SJSA1 (cell line): ENCODE results near the gene CFD. TPM values are rescaled to one million over a fixed set of nuclear protein-coding genes. Genes with fewer than 3 reads are reported as not detected.
"Not testable (repeated sequence)": the region's sequence is repeated elsewhere in the genome, so short reads cannot be mapped to it uniquely, and the experiment has no call there.

Experiments used
- DNase-seq, 2 experiments: peaks; one replicate each; pipeline ENCODE4 v3.0.0-alpha.2; 2015 to 2020; ENCODE audit warnings: low spot score in 2 of 2, low read depth in 1 of 2
- H3K27ac ChIP-seq: fragments of 250-450 bp; sonication (Bioruptor Pico); 2 replicates; pipeline ENCODE4 v1.5.1; 2020; ENCODE audit warnings: mild to moderate bottlenecking, moderate library complexity
- H3K27me3 ChIP-seq: fragments of 250-450 bp; sonication (Bioruptor Pico); replicated peaks from 2 replicates; pipeline ENCODE4 v1.5.1; 2020; ENCODE audit warnings: mild to moderate bottlenecking, moderate library complexity
- H3K36me3 ChIP-seq: fragments of 250-450 bp; sonication (Bioruptor Pico); 2 replicates; pipeline ENCODE4 v1.5.1; 2020; ENCODE audit warnings: mild to moderate bottlenecking
- H3K4me1 ChIP-seq: fragments of 250-450 bp; sonication (Bioruptor Pico); replicated peaks from 2 replicates; pipeline ENCODE4 v1.6.1; 2021; ENCODE audit warnings: mild to moderate bottlenecking
- H3K4me3 ChIP-seq: fragments of 250-450 bp; sonication (Bioruptor Pico); 2 replicates; pipeline ENCODE4 v1.5.1; 2020; ENCODE audit warnings: mild to moderate bottlenecking
- H3K9me3 ChIP-seq: fragments of 250-450 bp; sonication (Bioruptor Pico); replicated peaks from 2 replicates; pipeline ENCODE4 v1.5.1; 2020; ENCODE audit warnings: mild to moderate bottlenecking
- total RNA-seq: library from RNA; depleted of rRNA; stranded (reverse); fragments of >200 nt; shearing (Covaris generic); gene quantifications from 2 replicates; pipeline ENCODE4 v1.2.3, GENCODE V29; 2014

Gene CFD
- total RNA-seq, 1 experiment from 2014 or later, result 3.3 TPM

DNA sequence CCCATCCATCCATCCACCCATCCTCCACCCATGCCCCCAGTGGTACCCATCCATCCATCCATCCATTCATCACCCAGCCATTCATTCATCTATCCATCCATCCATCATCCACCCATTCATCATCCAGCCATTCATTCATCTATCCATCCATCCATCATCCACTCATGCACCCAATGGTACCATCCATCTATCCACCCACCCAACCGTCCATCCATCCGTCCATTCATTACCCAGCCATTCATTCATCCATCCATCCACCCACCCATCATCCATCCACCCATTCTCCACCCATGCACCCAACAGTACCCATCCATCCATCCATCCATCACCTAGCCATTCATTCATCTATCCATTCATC is 43.0 kb upstream of the CFD start:
- Histone ChIP-seq H3K4me1 (no peaks in the 10 kb centered on the region), H3K36me3 (peaks cover 42% of the 10 kb centered on the region), H3K27ac (no peak overlapping the region), H3K4me3 (no peak overlapping the region), H3K9me3 (no peaks in the 10 kb centered on the region), H3K27me3 (0 out of 2 replicates have a peak, but pooled peaks cover 2% of the 10 kb centered on the region)
- no peak for DNase-seq

DNA sequence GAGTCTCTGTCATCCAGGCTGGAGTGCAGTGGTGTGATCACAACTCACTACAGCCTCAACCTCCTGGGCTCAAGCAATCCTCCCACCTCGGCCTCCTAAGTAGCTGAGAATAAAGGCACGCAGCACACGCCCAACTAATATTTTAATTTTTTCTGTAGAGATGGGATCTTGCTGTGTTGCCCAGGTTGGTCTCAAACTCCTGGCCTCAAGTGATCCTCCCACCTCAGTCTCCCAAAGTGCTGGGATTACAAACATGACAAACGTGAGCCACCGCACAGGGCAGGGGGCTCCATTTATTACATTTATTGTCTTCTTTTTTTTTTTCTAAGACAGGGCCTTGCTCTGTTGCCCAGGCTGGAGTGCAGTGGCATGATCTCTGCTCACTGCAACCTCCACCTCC is 39.3 kb upstream of the CFD start:
- H3K9me3 ChIP-seq, H3K36me3 ChIP-seq, DNase-seq, H3K4me3 ChIP-seq, H3K27me3 ChIP-seq, H3K27ac ChIP-seq: not testable (repeated sequence)
- peaks cover 11% of the 10 kb centered on the region for H3K4me1 ChIP-seq

DNA sequence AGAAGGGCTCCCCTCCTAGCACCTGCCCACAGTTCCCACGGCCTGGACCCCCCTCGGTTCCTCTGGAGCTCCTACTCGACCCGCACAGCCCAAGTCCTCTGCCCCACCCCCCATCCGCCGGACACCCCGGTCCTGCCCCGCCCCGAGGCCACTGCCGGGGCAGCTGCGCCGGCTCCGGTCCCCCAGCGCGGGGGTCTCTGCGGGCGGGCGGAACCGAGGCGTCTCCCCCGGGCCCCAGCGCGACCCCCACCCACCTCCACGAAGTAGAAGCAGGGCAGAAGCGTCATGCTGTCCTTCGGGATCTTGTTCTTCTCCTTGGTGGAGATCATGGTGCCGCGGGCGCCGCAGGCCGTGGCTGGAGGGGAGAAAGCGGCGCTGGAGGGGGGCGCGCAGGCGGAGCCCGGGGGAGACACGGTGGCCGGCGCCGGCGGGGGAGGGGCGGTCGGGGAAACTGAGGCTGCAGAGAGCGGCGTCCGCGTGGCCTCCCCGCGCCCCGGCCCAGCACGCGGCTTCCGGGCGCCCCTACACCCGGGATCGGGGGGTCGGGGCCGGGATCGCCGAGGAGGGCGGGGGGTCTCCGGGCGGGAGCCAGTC is 38.1 kb upstream of the CFD start:
- Histone ChIP-seq H3K4me3 (peak overlapping the region; percentile 15; the same call in 1 of the 2 replicates), H3K36me3 (no peaks in the 10 kb centered on the region), H3K27me3 (0 out of 2 replicates have a peak, but pooled peaks cover 2% of the 10 kb centered on the region), H3K27ac (no peak overlapping the region), H3K9me3 (no peaks in the 10 kb centered on the region), H3K4me1 (peaks cover 11% of the 10 kb centered on the region)
- no peak for DNase-seq

DNA sequence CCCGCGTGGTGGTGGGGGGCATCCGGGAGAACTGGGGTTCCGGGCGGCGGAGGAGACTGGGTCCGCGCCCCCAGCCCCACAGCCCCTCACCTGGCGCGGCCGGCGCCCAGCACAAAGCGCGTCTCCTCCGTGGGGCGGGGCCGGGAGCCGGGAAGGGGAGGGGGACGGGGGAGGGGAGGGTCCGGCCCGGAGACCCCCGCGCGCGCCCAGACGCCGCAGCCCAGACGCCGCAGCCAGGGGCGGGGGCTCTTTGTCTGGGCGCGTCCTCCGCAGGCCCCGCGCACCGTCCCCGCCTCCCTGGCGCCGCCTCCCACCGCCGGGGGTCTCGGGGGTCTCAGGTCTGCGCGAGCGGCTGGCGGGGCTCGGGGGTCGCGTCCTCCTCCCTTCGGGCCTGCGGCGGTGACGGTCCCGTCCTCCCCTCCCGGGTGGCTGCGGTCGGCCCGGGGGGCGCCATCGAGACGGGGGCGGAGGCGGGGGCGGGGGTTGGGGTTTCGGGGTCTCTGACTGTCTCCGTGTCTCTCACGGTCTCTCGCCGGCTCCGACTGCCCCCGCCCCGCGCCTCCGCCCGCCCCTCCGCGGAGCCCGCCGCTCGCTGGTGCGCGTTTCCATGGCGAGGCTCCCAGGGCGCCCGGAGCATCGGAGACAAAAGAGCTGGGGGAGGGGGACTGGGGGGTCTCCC is 37.5 kb upstream of the CFD start, which contains the start of gene PLPPR3:
Gene PLPPR3, minus strand, starts transcription at position 131 of the 679 bp plus-strand sequence. CDS start 396 bp downstream, outside the sequence.
- Histone ChIP-seq H3K9me3 (no peaks in the 10 kb centered on the region), H3K27ac (no peak within 1 kb of the TSS), H3K4me1 (peaks cover 11% of the 10 kb centered on the region), H3K4me3 (peak within 1 kb of the TSS; percentile 15; the same call in 1 of the 2 replicates), H3K36me3 (no peaks in the 10 kb centered on the region), H3K27me3 (0 out of 2 replicates have a peak, but pooled peaks cover 2% of the 10 kb centered on the region)
- DNase-seq, result no peak

DNA sequence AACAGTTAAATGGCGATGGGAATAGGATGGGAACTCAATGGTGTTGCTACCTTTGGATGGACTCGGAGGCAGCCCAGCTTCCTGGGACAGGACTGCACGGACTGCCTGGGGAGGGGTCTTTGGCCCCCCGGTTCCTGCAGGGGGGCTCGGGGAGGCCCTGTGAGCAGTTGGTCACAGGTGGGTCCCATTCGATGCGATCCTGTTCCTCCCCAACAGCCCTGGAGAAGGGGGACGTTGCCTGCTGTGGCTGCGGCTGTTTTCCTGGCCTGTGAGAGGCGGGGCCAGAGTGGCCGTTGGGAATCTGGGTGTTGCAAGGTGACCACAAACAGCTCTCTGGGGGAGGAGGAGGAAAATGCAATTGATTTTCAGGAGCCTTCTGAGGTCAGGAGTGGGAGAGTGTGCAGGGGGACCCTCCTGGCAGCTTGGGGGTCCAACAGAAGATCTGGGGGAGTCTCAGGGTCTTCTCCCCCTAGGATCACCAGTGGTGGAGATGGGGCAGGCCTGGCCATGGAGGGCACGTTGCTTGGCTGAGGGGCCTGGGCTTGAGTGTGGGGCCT is 35.8 kb upstream of the CFD start:
- no peak overlapping the region for H3K4me3 ChIP-seq
- H3K4me1 ChIP-seq, result peaks cover 11% of the 10 kb centered on the region
- H3K9me3 ChIP-seq, result no peaks in the 10 kb centered on the region
- no peak for DNase-seq
- H3K27ac ChIP-seq, result peak overlapping the region; percentile 39; the same call in 1 of the 2 replicates
- no peaks in the 10 kb centered on the region for H3K36me3 ChIP-seq
- 0 out of 2 replicates have a peak, but pooled peaks cover 2% of the 10 kb centered on the region for H3K27me3 ChIP-seq

DNA sequence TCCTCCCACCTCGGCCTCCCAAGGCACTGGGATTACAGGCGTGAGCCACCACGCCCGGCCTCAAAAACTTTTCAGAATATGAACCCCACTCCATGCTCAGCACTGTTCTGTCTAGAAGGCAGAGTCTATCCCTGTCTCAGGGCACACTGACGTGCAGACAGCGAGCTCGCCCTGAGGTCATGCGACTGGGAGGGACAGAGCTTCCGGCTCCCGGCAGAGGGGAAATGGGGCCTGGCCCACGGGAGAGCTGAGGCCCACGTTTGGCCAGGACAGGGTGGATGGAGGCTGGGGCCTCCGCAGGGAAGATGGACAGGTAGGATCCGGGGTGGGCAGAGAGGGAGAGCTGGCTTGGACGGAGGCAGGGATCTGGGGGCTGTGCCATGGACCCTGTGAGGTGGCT is 34.6 kb upstream of the CFD start:
- Histone ChIP-seq H3K27ac (no peak overlapping the region), H3K4me1 (peaks cover 11% of the 10 kb centered on the region), H3K36me3 (no peaks in the 10 kb centered on the region), H3K9me3 (no peaks in the 10 kb centered on the region), H3K4me3 (no peak overlapping the region), H3K27me3 (0 out of 2 replicates have a peak, but pooled peaks cover 2% of the 10 kb centered on the region)
- DNase-seq, result no peak

DNA sequence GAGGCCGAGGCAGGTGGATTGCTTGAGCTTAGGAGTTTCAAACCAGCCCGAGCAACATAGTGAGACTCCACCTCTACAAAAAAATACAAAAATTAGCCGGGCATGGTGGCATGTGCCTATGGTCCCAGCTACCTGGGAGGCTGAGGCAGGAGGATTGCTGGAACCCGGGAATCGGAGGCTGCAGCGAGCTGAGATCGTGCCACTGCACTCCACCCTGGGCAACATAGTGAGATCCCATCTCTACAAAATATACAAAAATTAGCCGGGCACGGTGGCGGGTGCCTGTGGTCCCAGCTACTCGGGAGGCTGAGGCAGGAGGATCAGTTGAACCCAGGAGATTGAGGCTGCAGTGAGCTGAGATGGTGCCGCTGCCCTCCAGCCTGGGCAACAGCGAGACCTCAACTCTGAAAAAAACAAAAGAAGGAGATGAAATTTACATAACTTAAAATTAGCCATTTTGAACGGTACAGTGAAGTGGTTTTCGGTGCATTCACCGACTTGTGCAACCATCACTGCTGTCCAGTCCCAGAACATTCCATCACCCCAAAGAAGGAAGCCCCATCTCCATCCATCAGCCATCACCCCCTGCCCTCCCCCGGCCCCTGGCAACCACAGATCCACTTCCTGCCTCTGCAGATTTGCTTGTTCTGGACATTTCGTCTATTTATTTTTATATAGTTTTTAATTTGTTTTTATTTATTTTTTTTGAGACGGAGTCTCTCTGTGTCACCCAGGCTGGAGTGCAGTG is 33.4 kb upstream of the CFD start:
- no peaks in the 10 kb centered on the region for H3K36me3 ChIP-seq
- H3K9me3 ChIP-seq, result no peaks in the 10 kb centered on the region
- no peak overlapping the region for H3K4me3 ChIP-seq
- no peak overlapping the region for H3K27ac ChIP-seq
- H3K27me3 ChIP-seq, result 0 out of 2 replicates have a peak, but pooled peaks cover 2% of the 10 kb centered on the region
- peaks cover 11% of the 10 kb centered on the region for H3K4me1 ChIP-seq
- no peak for DNase-seq

DNA sequence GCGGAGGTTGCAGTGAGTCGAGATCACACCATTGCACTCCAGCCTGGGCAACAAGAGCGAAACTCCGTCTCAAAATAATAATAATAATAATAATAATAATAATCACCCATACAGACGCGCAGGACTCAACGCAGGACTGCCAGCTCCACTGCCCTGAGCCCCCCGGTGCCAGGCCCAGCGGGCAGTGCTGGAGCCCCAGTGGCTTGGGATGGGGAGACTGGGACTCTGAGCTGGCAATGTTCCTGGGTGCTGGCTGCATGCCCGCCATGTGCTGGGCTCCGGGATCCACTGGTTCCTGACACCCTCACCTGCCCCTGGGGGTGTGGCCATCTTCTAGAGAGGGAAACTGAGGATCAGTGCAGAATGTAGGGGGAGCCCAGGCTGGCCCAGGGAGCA is 32.2 kb upstream of the CFD start:
- no peaks in the 10 kb centered on the region for H3K27me3 ChIP-seq
- H3K4me1 ChIP-seq, result peaks cover 11% of the 10 kb centered on the region
- no peaks in the 10 kb centered on the region for H3K9me3 ChIP-seq
- no peak overlapping the region for H3K4me3 ChIP-seq
- no peak for DNase-seq
- no peak overlapping the region for H3K27ac ChIP-seq
- H3K36me3 ChIP-seq, result no peaks in the 10 kb centered on the region

DNA sequence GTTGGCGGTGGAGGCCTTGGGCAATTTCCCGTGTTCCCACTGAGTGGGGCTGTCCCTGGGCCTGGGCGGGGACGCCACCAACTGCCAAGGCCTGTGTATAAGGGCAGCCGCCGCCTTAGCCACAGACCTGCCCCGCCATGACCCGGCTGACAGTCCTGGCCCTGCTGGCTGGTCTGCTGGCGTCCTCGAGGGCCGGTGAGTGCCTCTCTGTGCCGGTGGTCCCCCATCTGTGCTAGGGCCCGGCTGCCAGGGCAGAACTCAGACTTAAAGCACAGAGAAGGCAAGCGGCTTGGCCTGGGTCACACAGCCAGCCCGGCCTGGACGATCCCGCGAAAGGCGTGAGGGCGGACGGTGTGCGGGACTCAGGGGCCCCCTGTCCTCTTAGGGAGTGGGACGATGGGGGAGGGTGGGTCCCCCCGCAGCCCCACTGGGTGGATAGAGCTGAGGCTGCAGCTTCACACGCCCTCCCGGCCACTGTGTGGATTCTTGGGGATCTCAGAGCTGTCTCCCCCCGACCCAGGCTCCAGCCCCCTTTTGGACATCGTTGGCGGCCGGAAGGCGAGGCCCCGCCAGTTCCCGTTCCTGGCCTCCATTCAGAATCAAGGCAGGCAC is 31.6 kb upstream of the CFD start, which contains the start of gene AZU1:
Gene AZU1, plus strand, starts transcription at position 128 of the 612 bp plus-strand sequence. Its CDS starts 10 bp downstream, at position 138.
- no peak within 1 kb of the TSS for H3K4me3 ChIP-seq
- no peak for DNase-seq
- no peaks in the 10 kb centered on the region for H3K36me3 ChIP-seq
- H3K27ac ChIP-seq, result no peak within 1 kb of the TSS
- H3K9me3 ChIP-seq, result no peaks in the 10 kb centered on the region
- no peaks in the 10 kb centered on the region for H3K27me3 ChIP-seq
- H3K4me1 ChIP-seq, result peaks cover 11% of the 10 kb centered on the region

DNA sequence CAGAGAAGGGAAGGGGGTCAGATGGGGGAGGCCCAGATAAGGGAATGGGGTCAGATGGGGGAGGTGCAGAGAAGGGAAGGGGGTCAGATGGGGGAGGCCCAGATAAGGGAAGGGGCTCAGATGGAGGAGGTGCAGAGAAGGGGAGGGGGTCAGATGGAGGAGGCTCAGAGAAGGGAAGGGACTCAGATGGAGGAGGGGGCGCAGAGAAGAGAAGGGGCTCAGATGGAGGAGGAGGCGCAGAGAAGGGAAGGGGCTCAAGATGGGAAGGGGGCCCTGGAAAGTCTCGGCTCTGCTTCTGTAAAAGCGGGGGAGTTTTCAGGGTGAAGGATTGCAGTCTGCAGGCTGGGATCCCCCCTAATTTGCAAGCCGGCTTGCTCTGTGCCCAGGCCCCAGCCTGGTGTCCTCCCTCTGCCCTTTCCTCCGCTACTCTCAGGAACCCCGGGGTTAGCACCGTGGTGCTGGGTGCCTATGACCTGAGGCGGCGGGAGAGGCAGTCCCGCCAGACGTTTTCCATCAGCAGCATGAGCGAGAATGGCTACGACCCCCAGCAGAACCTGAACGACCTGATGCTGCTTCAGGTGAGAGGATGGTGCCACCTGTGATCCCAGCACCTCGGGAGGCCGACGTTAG is 30.2 kb upstream of the CFD start:
- Histone ChIP-seq H3K27me3 (no peaks in the 10 kb centered on the region), H3K9me3 (no peaks in the 10 kb centered on the region), H3K4me1 (no peaks in the 10 kb centered on the region), H3K27ac (no peak overlapping the region), H3K36me3 (no peaks in the 10 kb centered on the region), H3K4me3 (no peak overlapping the region)
- no peak for DNase-seq

DNA sequence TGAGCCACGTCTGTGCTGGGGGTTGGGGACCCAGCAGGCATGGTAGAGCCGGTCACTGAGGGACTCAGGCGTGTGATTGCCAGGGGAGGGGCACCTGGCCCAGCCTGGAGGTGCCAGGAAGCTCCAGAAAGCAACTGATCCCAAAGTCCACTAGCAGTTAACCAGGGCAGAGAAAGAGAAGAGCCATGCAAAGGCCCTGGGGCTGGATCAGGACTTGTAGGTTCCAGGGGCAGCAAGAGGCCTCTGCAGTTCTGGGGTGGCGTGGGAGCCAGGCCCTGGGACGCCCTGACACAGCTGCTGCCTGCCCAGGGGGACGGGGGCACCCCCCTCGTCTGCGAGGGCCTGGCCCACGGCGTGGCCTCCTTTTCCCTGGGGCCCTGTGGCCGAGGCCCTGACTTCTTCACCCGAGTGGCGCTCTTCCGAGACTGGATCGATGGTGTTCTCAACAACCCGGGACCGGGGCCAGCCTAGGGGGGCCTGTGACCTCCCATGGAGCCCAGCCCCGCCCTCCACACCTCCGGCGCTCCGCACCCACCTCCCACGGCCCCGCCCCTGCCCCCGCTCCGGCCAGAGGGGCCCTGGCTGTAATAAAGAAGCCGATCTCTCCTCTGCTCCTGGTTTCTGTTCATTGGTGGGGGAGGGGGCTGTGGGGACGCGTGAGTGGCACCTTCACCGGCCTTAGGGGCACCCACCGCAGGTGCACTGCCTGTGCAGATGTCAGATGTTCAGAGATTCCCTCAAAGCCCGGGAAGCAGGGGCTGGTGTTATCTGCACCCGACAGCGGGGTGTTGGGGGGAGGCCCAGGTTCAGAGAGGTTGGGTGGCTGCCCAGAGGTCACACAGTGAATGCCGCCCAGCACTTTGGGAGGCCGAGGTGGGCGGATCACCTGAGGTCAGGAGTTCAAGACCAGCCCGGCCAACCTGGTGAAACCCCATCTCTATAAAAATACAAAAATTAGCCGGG is 27.8 kb upstream of the CFD start:
- Histone ChIP-seq H3K27ac (no peak overlapping the region), H3K36me3 (no peaks in the 10 kb centered on the region), H3K4me1 (no peaks in the 10 kb centered on the region), H3K4me3 (no peak overlapping the region), H3K27me3 (no peaks in the 10 kb centered on the region; the same call in 1 of the 2 replicates), H3K9me3 (no peaks in the 10 kb centered on the region)
- no peak for DNase-seq

DNA sequence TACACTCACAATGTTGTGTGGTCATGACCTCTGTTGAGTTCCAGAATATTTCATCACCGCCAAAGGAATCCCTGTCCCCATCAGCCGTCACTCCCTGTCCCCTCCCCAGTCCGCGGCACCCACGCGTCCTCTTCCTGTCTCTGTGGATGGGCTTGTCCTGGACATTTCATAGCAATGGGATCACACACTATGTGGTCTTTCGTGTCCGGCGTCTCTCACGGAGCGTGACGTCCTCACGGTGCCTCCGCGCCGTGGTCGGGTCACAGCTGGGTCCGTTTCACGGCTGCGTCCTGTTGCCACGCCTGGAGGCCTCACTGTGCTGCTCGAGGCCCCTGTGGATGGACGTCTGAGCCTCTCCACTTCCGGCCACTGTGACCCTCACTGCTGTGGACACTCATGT is 25.2 kb upstream of the CFD start:
- peaks cover 5% of the 10 kb centered on the region for H3K4me1 ChIP-seq
- DNase-seq, result no peak
- no peak overlapping the region for H3K4me3 ChIP-seq
- no peak overlapping the region for H3K27ac ChIP-seq
- no peaks in the 10 kb centered on the region for H3K36me3 ChIP-seq
- H3K27me3 ChIP-seq, result no peaks in the 10 kb centered on the region; the same call in 1 of the 2 replicates
- H3K9me3 ChIP-seq, result no peaks in the 10 kb centered on the region
